ENCODE measurements around the gene SSX4.
"Not testable (repeated sequence)": the region's sequence is repeated elsewhere in the genome, so short reads cannot be mapped to it uniquely, and the experiment has no call there.

The SSX4 gene

GRCh38 chrX:48383239-48383638, at the start of gene SSX4:
TSS of gene SSX4 (plus strand) at chrX:48383539. CDS start at chrX:48384054, 515 bp downstream.
- DNase-seq; H3K4me3 Mint-ChIP-seq; H3K36me3 Mint-ChIP-seq (ENCODE audit: low read depth): not testable (repeated sequence)

GRCh38 chrX:48346059-48346458, 37.3 kb upstream of the SSX4 start:
- H3K36me3 Mint-ChIP-seq (ENCODE audit: low read depth); H3K27ac Mint-ChIP-seq; H3K4me3 Mint-ChIP-seq; DNase-seq; H3K4me1 Mint-ChIP-seq (ENCODE audit: low read depth); H3K9me3 Mint-ChIP-seq: not testable (repeated sequence)
- peaks cover 28% of the 10 kb centered on the region for H3K27me3 Mint-ChIP-seq

More at GRCh38 chrX:48383239-48383638, at the start of gene SSX4:
- H3K9me3 Mint-ChIP-seq; H3K4me1 Mint-ChIP-seq (ENCODE audit: low read depth); H3K27ac Mint-ChIP-seq; H3K27me3 Mint-ChIP-seq: not testable (repeated sequence)

- H3K4me1 Mint-ChIP-seq (ENCODE audit: low read depth); H3K27ac Mint-ChIP-seq; H3K9me3 Mint-ChIP-seq; H3K36me3 Mint-ChIP-seq (ENCODE audit: low read depth); H3K4me3 Mint-ChIP-seq; DNase-seq: not testable (repeated sequence)
- H3K27me3 Mint-ChIP-seq, result peaks cover 34% of the 10 kb centered on the region
These were observed 26.8 kb upstream of the SSX4 start, which contains the start of gene SSX3 for GRCh38 chrX:48356315-48357094. TSS of gene SSX3 (minus strand) at chrX:48356703. CDS start at chrX:48355249, 1,454 bp downstream.

GRCh38 chrX:48357681-48358080, 25.7 kb upstream of the SSX4 start:
- H3K4me3 Mint-ChIP-seq, result no peak overlapping the region
- H3K36me3 Mint-ChIP-seq (ENCODE audit: low read depth), result no peaks in the 10 kb centered on the region
- H3K4me1 Mint-ChIP-seq (ENCODE audit: low read depth), result no peaks in the 10 kb centered on the region
- H3K27ac Mint-ChIP-seq, result no peak overlapping the region
- no peak for DNase-seq
- peaks cover 26% of the 10 kb centered on the region for H3K27me3 Mint-ChIP-seq
- no peaks in the 10 kb centered on the region for H3K9me3 Mint-ChIP-seq

- peaks cover 17% of the 10 kb centered on the region for H3K27me3 Mint-ChIP-seq
- not testable (repeated sequence) for H3K4me1 Mint-ChIP-seq (ENCODE audit: low read depth); H3K36me3 Mint-ChIP-seq (ENCODE audit: low read depth); H3K4me3 Mint-ChIP-seq; DNase-seq; H3K9me3 Mint-ChIP-seq; H3K27ac Mint-ChIP-seq
These were observed 24.1 kb upstream of the SSX4 start for GRCh38 chrX:48359281-48359680.

- H3K36me3 Mint-ChIP-seq (ENCODE audit: low read depth); H3K4me1 Mint-ChIP-seq (ENCODE audit: low read depth); H3K27me3 Mint-ChIP-seq; H3K27ac Mint-ChIP-seq; DNase-seq; H3K9me3 Mint-ChIP-seq; H3K4me3 Mint-ChIP-seq: not testable (repeated sequence)
These were observed 15.5 kb upstream of the SSX4 start for GRCh38 chrX:48367717-48368408.

GRCh38 chrX:48370408-48370807, 12.9 kb upstream of the SSX4 start:
- not testable (repeated sequence) for H3K27me3 Mint-ChIP-seq; H3K4me3 Mint-ChIP-seq; H3K4me1 Mint-ChIP-seq (ENCODE audit: low read depth); DNase-seq; H3K36me3 Mint-ChIP-seq (ENCODE audit: low read depth); H3K9me3 Mint-ChIP-seq; H3K27ac Mint-ChIP-seq

GRCh38 chrX:48396931-48397330, 13.6 kb downstream of the SSX4 start:
- H3K27me3 Mint-ChIP-seq, result peaks cover 16% of the 10 kb centered on the region
- not testable (repeated sequence) for H3K4me3 Mint-ChIP-seq; H3K27ac Mint-ChIP-seq; H3K36me3 Mint-ChIP-seq (ENCODE audit: low read depth); DNase-seq; H3K4me1 Mint-ChIP-seq (ENCODE audit: low read depth); H3K9me3 Mint-ChIP-seq

- not testable (repeated sequence) for H3K36me3 Mint-ChIP-seq (ENCODE audit: low read depth); H3K4me3 Mint-ChIP-seq; DNase-seq; H3K27ac Mint-ChIP-seq; H3K9me3 Mint-ChIP-seq; H3K4me1 Mint-ChIP-seq (ENCODE audit: low read depth)
- peaks cover 16% of the 10 kb centered on the region for H3K27me3 Mint-ChIP-seq
These were observed 14.5 kb downstream of the SSX4 start for GRCh38 chrX:48397825-48398224.

GRCh38 chrX:48411860-48412259, 28.5 kb downstream of the SSX4 start, which contains the start of gene SSX4B:
TSS of gene SSX4B (minus strand) at chrX:48411960. CDS start at chrX:48411372, 588 bp downstream.
- not testable (repeated sequence) for H3K27me3 Mint-ChIP-seq

GRCh38 chrX:48427027-48427716, 43.8 kb downstream of the SSX4 start:
- not testable (repeated sequence) for H3K4me3 Mint-ChIP-seq; H3K27ac Mint-ChIP-seq; DNase-seq; H3K9me3 Mint-ChIP-seq; H3K4me1 Mint-ChIP-seq (ENCODE audit: low read depth); H3K36me3 Mint-ChIP-seq (ENCODE audit: low read depth)
- H3K27me3 Mint-ChIP-seq, result peaks cover 19% of the 10 kb centered on the region

More at GRCh38 chrX:48411860-48412259, 28.5 kb downstream of the SSX4 start, which contains the start of gene SSX4B:
- not testable (repeated sequence) for H3K4me1 Mint-ChIP-seq (ENCODE audit: low read depth); H3K4me3 Mint-ChIP-seq; H3K27ac Mint-ChIP-seq; DNase-seq; H3K36me3 Mint-ChIP-seq (ENCODE audit: low read depth); H3K9me3 Mint-ChIP-seq

- H3K4me3 Mint-ChIP-seq; H3K4me1 Mint-ChIP-seq (ENCODE audit: low read depth); H3K9me3 Mint-ChIP-seq; DNase-seq; H3K27ac Mint-ChIP-seq; H3K36me3 Mint-ChIP-seq (ENCODE audit: low read depth): not testable (repeated sequence)
- H3K27me3 Mint-ChIP-seq, result peaks cover 40% of the 10 kb centered on the region
These were observed 46.3 kb downstream of the SSX4 start for GRCh38 chrX:48429606-48430005.

- not testable (repeated sequence) for H3K4me3 Mint-ChIP-seq; H3K27ac Mint-ChIP-seq; H3K36me3 Mint-ChIP-seq (ENCODE audit: low read depth); H3K9me3 Mint-ChIP-seq; DNase-seq; H3K4me1 Mint-ChIP-seq (ENCODE audit: low read depth)
- peaks cover 44% of the 10 kb centered on the region for H3K27me3 Mint-ChIP-seq
These were observed 46.8 kb downstream of the SSX4 start for GRCh38 chrX:48430166-48430565.

GRCh38 chrX:48433713-48434112, 50.4 kb downstream of the SSX4 start:
- peaks cover 51% of the 10 kb centered on the region for H3K27me3 Mint-ChIP-seq
- H3K36me3 Mint-ChIP-seq (ENCODE audit: low read depth); H3K4me3 Mint-ChIP-seq; DNase-seq; H3K9me3 Mint-ChIP-seq; H3K4me1 Mint-ChIP-seq (ENCODE audit: low read depth); H3K27ac Mint-ChIP-seq: not testable (repeated sequence)

Data from activated T-cell treated with anti-CD3 and anti-CD28 coated beads, Interleukin-2, amount 50 U/mL, for 24 hours (primary cell).